HG02678 (cell line): ENCODE data around the gene S100A7.
"Not testable (repeated sequence)": the region's sequence is repeated elsewhere in the genome, so short reads cannot be mapped to it uniquely, and the experiment has no call there.

Source experiments
- ATAC-seq: cut with Tn5 transposase; IDR thresholded peaks from one replicate; pipeline ENCODE4 v1.9.1; 2021; ENCODE audit warnings: mild to moderate bottlenecking, moderate library complexity; ENCODE audit not compliant: unreplicated experiment

S100A7 gene

GRCh38 chr1:153478047-153478691 is 17.7 kb upstream of the S100A7 start:
- no peak for ATAC-seq

- no peak for ATAC-seq
Measured at GRCh38 chr1:153476491-153477093, 16.1 kb upstream of the S100A7 start.

- no peak for ATAC-seq
Measured at GRCh38 chr1:153475282-153475681, 14.8 kb upstream of the S100A7 start.

- no peak for ATAC-seq
Measured at GRCh38 chr1:153474347-153474746, 13.9 kb upstream of the S100A7 start.

GRCh38 chr1:153470707-153471106 is 10.3 kb upstream of the S100A7 start:
- ATAC-seq = no peak

- no peak for ATAC-seq
Measured at GRCh38 chr1:153466908-153467307, 6.5 kb upstream of the S100A7 start.

GRCh38 chr1:153465811-153466636 is 5.6 kb upstream of the S100A7 start:
- ATAC-seq = no peak

- not testable (repeated sequence) for ATAC-seq
Measured at GRCh38 chr1:153462741-153463140, 2.3 kb upstream of the S100A7 start.

GRCh38 chr1:153459655-153460054 is 796 bp downstream of the S100A7 start:
- ATAC-seq = no peak

- no peak for ATAC-seq
Measured at GRCh38 chr1:153456396-153456795, 4.1 kb downstream of the S100A7 start.

- ATAC-seq = not testable (repeated sequence)
Measured at GRCh38 chr1:153448851-153449250, 11.6 kb downstream of the S100A7 start.

- ATAC-seq = no peak
Measured at GRCh38 chr1:153447498-153448170, 12.8 kb downstream of the S100A7 start.

- ATAC-seq = no peak
Measured at GRCh38 chr1:153444078-153444477, 16.4 kb downstream of the S100A7 start.

- ATAC-seq = no peak
Measured at GRCh38 chr1:153443486-153443885, 17.0 kb downstream of the S100A7 start.

GRCh38 chr1:153441238-153441755 is 19.2 kb downstream of the S100A7 start:
- ATAC-seq = no peak

- no peak for ATAC-seq
Measured at GRCh38 chr1:153439273-153439672, 21.2 kb downstream of the S100A7 start.

- no peak for ATAC-seq
Measured at GRCh38 chr1:153438599-153438998, 21.9 kb downstream of the S100A7 start.

- no peak for ATAC-seq
Measured at GRCh38 chr1:153437236-153437635, 23.2 kb downstream of the S100A7 start.

GRCh38 chr1:153434746-153435455 is 25.6 kb downstream of the S100A7 start:
- ATAC-seq = no peak

GRCh38 chr1:153432874-153433681 is 27.4 kb downstream of the S100A7 start:
- no peak for ATAC-seq
